Duodenal mucosa (tissue), 2 donors: ENCODE results near the gene ZBTB20.
"Not testable (repeated sequence)": the region's sequence is repeated elsewhere in the genome, so short reads cannot be mapped to it uniquely, and the experiment has no call there.

Experiments
- H3K27ac ChIP-seq: one replicate; pipeline ENCODE4 v1.7.0; 2013; ENCODE audit warnings: low read depth, low read length
- H3K27me3 ChIP-seq, 2 donors: one replicate each; pipeline ENCODE4 v1.7.0; 2013; ENCODE audit warnings: low read length in 2 of 2, control low read depth in 1 of 2; ENCODE audit not compliant: insufficient read depth in 2 of 2, control insufficient read depth in 1 of 2
- H3K36me3 ChIP-seq, 2 donors: one replicate each; pipeline ENCODE4 v1.7.0; 2013; ENCODE audit warnings: low read length in 2 of 2, control low read depth in 1 of 2; ENCODE audit not compliant: insufficient read depth in 2 of 2, control insufficient read depth in 1 of 2
- H3K4me1 ChIP-seq, 2 donors: one replicate each; pipeline ENCODE4 v1.7.0; 2013; ENCODE audit warnings: low read length in 2 of 2, control low read depth in 1 of 2; ENCODE audit not compliant: insufficient read depth in 2 of 2, control insufficient read depth in 1 of 2
- H3K4me3 ChIP-seq, 2 donors: one replicate each; pipeline ENCODE4 v1.7.0; 2013; ENCODE audit warnings: low read length in 2 of 2, low read depth in 1 of 2
- H3K9ac ChIP-seq, 2 donors: one replicate each; pipeline ENCODE4 v1.7.0; 2013; ENCODE audit warnings: low read length in 2 of 2, low read depth in 1 of 2
- H3K9me3 ChIP-seq, 2 donors: one replicate each; pipeline ENCODE4 v1.7.0; 2013; ENCODE audit warnings: low read length in 2 of 2, control low read depth in 1 of 2; ENCODE audit not compliant: control insufficient read depth in 1 of 2

Gene ZBTB20

DNA sequence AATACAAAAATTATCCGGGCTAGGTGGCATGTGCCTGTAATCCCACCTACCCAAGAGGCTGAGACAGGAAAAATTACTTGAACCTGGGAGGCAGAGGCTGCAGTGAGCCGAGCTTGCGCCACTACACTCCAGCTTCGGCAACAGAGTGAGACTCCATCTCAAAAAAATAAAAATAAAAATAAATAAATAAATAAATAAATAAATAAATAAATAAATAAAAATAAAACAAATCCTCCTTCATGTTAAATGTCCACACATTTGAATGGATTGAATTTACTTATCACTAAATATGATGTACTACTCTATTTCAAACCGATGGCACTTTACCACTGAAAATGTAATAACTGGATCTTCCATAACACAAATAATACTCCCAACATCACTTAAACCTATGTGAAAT is 36.3 kb downstream of the ZBTB20 start:
- Histone ChIP-seq H3K9ac (no peak overlapping the region), H3K27ac (no peak overlapping the region), H3K4me1 (no peaks in the 10 kb centered on the region), H3K4me3 (no peak overlapping the region), H3K36me3 (no peaks in the 10 kb centered on the region), H3K27me3 (no peaks in the 10 kb centered on the region), H3K9me3 (no peaks in the 10 kb centered on the region)

DNA sequence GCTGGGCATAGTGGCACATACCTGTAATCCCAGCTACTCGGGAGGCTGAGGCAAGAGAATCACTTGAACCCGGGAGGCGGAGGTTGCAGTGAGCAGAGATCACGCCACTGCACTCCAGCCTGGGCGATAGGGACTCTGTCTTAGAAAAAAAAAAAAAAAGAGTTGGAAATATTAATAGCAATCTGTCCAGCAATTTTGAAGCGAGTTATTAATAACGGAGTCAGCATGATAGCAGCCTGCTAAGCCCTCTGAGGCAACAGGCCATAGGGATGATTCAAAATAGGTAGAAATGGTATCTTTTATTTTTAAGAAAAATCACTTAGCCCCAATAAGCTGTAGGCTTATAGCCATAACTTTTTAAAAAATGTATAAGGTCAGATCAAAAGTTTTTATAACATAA is 37.0 kb downstream of the ZBTB20 start:
- H3K9ac ChIP-seq, H3K4me3 ChIP-seq: not testable (repeated sequence)

DNA sequence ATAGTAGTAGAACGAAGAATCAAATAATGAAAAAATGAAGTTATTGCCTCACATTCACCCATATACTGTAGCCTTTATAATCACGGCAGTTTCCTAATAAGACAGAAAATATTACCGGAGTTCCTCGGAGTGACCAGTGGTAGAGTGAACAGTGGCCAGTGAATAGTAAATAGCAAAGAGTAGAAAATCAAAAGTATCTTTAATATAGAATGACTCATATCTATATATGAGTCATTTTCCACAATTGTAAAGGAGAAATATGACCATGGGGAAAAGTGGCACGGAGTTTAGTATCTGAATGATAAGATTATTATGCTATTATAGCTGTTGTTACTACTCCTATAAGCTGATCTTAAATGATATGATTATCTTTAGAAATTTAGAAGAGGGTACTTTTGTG is 38.5 kb downstream of the ZBTB20 start:
- no peak overlapping the region for H3K4me3 ChIP-seq
- no peak overlapping the region for H3K27ac ChIP-seq
- no peaks in the 10 kb centered on the region for H3K27me3 ChIP-seq
- H3K36me3 ChIP-seq = no peaks in the 10 kb centered on the region
- H3K4me1 ChIP-seq = no peaks in the 10 kb centered on the region
- peaks cover 0 to 2% of the 10 kb centered on the region in 2 donors for H3K9me3 ChIP-seq
- H3K9ac ChIP-seq = no peak overlapping the region

More for the DNA sequence above, 37.0 kb downstream of the ZBTB20 start:
- not testable (repeated sequence) for H3K9me3 ChIP-seq, H3K27me3 ChIP-seq, H3K27ac ChIP-seq, H3K36me3 ChIP-seq, H3K4me1 ChIP-seq

DNA sequence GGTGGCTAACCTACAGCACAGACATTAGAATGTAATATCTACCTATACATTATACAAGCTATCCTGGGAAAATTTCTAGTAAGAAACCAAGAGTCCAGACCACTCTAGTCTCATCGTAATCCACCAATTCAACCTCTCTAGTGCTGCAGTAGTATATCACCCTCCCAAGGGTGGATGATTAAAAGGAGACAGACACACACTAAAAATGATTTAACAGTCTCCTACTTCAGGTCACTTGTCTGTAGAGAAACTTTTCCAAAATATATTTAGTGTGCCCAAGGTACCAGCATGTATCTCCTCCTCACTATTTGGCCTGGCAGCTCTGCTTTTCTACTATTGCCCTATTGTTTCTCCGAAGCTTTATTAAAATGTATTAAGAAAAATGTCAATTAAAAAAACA is 45.0 kb downstream of the ZBTB20 start:
- H3K9me3 ChIP-seq = peaks cover 0 to 2% of the 10 kb centered on the region in 2 donors
- H3K4me1 ChIP-seq = peaks cover 13 to 19% of the 10 kb centered on the region in 2 donors
- H3K4me3 ChIP-seq = no peak overlapping the region
- no peak overlapping the region for H3K9ac ChIP-seq
- H3K36me3 ChIP-seq = no peaks in the 10 kb centered on the region
- no peaks in the 10 kb centered on the region for H3K27me3 ChIP-seq
- no peak overlapping the region for H3K27ac ChIP-seq

DNA sequence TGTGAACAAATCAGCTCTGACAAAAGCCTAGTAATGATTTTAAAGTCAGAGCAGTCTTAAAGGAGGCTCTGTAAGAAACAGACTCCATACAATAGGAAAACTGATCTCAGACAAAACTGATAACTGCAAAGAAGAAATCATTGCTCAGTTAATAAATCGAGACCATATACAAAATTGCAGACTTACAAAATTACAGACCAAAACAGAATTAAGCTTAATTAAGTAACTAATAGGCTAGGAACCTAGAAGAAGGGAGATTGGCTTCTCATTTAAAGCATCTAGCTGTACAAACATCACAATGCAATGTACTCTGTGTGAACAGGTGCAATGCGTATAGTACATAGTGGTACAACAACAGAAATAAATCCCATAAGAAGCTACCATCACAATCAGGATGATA is 46.3 kb downstream of the ZBTB20 start:
- Histone ChIP-seq H3K4me1 (peaks cover 13 to 19% of the 10 kb centered on the region in 2 donors), H3K9me3 (peaks cover 0 to 2% of the 10 kb centered on the region in 2 donors), H3K4me3 (peak overlapping the region; percentile 68 to 75), H3K9ac (peak overlapping the region; percentile 67 to 69), H3K36me3 (no peaks in the 10 kb centered on the region), H3K27me3 (no peaks in the 10 kb centered on the region), H3K27ac (no peak overlapping the region)

DNA sequence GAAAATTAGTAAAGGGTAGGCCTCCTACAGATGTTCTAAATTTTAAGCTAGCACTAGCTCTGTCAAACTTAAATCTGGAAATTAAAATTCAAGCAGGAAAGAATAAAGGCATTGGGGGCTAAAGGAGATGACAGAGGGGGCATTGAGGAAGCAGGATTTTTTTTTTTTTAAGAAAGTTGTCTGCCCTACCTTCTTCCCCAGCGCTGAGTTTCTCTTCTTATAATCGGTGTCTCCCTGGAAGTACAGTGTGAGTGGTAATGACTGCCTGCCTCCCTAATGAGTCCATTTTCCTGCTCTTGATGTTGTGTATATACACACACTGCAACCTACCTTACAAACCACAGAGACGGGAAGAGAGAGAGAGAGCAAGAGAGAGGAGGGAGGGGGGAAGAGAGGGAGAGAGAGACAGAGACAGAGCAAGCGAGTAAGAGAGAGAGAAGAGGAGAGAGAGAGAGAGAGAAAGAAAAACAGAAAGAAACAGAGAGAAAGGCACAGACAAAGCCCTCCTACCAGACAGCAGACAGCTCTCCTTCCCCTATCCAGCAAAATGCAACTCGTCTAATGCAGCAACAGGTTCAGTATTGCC is 47.0 kb downstream of the ZBTB20 start:
- H3K4me3 ChIP-seq = peak overlapping the region; percentile 68 to 75
- no peaks in the 10 kb centered on the region for H3K27me3 ChIP-seq
- peak overlapping the region; percentile 67 for H3K27ac ChIP-seq
- H3K36me3 ChIP-seq = no peaks in the 10 kb centered on the region
- H3K4me1 ChIP-seq = peaks cover 13 to 19% of the 10 kb centered on the region in 2 donors
- H3K9me3 ChIP-seq = peaks cover 0 to 2% of the 10 kb centered on the region in 2 donors
- H3K9ac ChIP-seq = peak overlapping the region; percentile 67 to 69

DNA sequence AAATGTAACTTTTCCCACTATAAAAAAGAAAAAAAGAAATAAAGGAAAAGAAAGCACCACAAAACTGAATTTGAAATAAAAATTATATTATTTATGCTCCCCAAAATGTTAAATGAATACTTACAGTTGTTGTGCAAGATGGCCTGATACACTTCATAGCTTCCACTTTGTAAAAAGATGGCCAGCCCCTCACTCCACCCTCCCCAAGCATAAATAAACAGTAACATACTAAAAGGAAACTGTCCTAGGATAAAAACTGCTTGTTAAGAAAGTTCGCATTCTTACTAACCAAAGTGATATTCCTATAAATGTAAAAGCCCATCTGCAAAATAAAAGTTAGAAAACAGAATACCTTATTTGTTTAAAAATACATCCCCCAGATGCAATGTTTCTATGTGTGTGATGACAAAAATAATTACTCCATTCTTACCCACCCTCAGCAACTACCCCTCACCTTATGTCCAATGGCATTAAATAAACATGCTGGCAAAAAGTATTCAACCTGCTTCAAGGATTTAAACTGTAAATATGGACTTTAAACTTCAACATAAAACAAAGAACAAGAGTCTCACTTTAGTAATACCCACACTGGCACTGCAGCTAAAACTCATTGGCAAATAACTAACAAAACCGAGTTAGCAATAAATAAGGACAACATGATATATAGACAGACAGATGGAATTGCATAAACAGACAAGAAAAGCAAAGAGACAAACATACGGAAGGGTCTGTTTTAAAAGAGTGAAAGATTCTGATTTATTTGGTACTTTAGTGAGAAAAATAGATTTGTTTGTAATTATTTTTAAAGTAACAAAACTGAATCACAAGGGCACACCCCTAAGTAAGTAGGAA is 47.7 kb downstream of the ZBTB20 start:
- Histone ChIP-seq H3K9ac (peak overlapping the region; percentile 67 to 69), H3K4me3 (peak overlapping the region; percentile 68 to 75), H3K27me3 (no peaks in the 10 kb centered on the region), H3K9me3 (no peaks in the 10 kb centered on the region), H3K27ac (no peak overlapping the region), H3K4me1 (peaks cover 13 to 19% of the 10 kb centered on the region in 2 donors), H3K36me3 (no peaks in the 10 kb centered on the region)

DNA sequence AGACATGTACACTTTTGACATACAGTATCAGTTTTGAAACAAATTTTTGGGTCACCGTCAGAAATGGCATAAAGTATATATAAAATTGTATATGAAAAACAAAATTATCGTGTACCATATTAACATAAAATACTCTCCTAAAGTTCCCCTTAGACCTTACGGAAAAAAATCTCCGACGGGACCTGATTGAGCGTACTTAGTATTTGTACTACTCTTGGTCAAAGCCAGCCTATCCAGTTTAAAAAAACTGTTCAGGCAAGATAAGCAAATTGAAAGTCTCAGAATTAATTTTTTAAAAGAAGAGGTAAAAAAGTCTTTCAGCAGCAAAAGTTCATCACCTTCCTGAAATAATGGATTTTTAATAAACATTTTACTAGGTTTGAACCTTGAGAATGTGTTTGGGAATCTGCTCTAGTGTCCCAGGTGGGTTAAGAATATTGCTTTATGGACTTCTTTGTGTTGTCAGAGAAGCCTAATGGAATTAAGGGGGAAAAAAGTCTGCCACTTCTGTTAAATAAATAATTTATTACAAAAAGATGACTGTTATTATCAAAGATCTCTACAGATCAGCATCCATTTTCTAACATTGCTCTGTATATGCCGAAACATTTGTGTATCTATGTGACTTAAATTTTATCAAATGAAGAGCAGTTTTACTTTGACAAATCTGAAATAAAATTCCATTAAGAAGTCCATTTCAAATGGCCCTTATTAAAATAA is 48.6 kb downstream of the ZBTB20 start:
- Histone ChIP-seq H3K27me3 (no peaks in the 10 kb centered on the region), H3K4me3 (peak overlapping the region in 1 of 2 donors; percentile 68), H3K36me3 (no peaks in the 10 kb centered on the region), H3K9ac (no peak overlapping the region), H3K4me1 (peaks cover 13 to 19% of the 10 kb centered on the region in 2 donors), H3K27ac (no peak overlapping the region), H3K9me3 (no peaks in the 10 kb centered on the region)

DNA sequence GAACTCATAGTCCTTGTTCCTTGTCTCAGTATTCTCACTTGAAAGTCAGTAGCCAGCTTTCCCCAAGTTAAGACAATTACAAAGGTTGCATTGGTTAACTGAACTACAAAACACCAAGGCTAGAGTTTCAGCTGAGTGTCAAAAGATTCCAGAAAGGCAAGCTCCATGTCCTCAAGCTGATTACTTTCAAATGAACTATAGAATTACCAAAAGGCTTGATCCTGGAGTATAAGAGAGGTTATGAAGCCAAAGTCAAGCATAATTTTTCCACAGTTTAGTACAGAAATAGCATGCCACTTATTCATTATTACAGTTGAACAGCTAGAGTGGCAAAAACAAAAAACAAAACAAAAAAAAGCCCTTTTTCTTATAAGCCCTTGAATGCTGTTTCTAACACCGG is 51.9 kb downstream of the ZBTB20 start:
- H3K9me3 ChIP-seq = no peaks in the 10 kb centered on the region
- no peaks in the 10 kb centered on the region for H3K27me3 ChIP-seq
- peaks cover 7 to 8% of the 10 kb centered on the region in 2 donors for H3K4me1 ChIP-seq
- H3K4me3 ChIP-seq = no peak overlapping the region
- no peak overlapping the region for H3K9ac ChIP-seq
- H3K27ac ChIP-seq = no peak overlapping the region
- no peaks in the 10 kb centered on the region for H3K36me3 ChIP-seq

DNA sequence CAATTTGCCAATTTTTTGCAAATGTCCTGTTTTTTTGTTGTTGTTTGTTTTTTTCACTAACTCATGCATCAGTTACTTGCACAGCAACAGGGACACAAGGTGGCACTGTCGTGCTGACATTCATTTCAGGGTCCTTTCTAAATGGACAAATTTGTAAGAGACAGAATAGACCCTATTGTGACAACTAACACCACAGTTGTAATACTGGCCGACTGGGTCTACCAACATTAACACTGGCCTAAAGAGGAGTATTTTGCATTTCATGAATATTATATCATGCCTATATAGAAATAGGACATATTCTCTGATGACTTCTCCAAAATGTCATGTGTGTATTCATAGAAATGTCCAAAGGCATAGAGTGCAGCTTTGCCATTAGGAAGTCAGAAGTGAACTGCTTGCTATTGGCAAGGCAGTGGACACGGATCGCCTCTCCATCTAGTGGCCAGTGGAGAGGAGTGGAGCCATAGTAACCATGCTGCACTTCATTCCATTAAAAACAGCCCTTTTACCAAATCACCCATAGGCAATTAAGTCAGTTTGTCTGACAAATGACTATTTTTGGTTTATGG is 54.8 kb downstream of the ZBTB20 start:
- no peak overlapping the region for H3K27ac ChIP-seq
- no peak overlapping the region for H3K4me3 ChIP-seq
- peaks cover 5% of the 10 kb centered on the region in 2 donors for H3K4me1 ChIP-seq
- no peaks in the 10 kb centered on the region for H3K36me3 ChIP-seq
- H3K27me3 ChIP-seq = no peaks in the 10 kb centered on the region
- no peak overlapping the region for H3K9ac ChIP-seq
- H3K9me3 ChIP-seq = no peaks in the 10 kb centered on the region
